Ishikawa (cell line): ENCODE measurements around the gene CCDC107.

ENCODE experiments used
- CREB1 ChIP-seq: IDR thresholded peaks from 2 replicates; pipeline ENCODE4 v1.6.1; 2012; ENCODE audit warnings: low read depth
- EP300 ChIP-seq: IDR thresholded peaks from 2 replicates; pipeline ENCODE4 v1.6.1; 2012; ENCODE audit warnings: borderline replicate concordance
- TEAD4 ChIP-seq: IDR thresholded peaks from 2 replicates; pipeline ENCODE4 v1.6.1; 2012
- YY1 ChIP-seq: IDR thresholded peaks from 2 replicates; pipeline ENCODE4 v1.6.1; 2012; ENCODE audit warnings: low read depth

DNA sequence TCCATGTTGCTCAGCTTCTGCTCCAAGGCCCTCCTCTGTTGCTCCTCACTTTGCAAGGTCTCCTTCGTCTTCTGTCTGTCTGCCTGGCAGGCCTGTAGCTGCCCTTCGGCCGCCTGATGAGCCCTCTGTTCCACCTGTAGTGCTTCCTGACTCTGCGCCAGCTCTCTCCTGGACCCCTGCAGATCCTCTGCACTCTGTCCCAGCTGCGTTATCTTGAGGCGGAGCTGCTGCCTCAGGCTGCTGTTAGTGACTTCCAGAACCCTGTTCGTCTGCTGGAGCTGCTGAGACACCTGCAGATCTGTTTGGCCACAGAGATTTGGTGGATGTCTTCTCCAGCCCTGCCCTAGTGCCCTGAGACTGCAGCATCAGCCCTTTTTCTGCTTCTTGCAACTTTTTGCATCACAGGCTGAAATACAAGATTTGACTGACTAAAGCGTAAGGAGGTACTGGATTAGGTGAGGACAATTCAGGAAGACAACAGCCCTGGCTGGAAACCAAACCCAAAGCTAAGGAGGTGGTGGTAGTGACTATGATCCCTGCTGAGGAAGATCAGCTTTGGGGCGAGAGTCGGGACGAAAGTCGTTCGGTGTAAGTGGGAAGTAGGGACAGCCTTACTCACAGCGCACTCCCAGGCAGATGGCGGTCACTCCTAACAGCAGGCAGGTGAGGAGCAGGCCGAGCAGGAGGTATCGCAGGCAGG, 42.0 kb upstream of the CCDC107 start:
- TF ChIP-seq TEAD4: no peak
- TF ChIP-seq YY1: no peak
- no peak for TF ChIP-seq CREB1
- TF ChIP-seq EP300: no peak
